K562 (cell line): Measurements from ENCODE around the gene C1QTNF7. TPM values are rescaled to one million over a fixed set of nuclear protein-coding genes. Genes with fewer than 3 reads are reported as not detected.
A peak's percentile ranks its signal among the peaks of the same experiment; 100 is the strongest.

Source experiments
- BRD9 ChIP-seq: fragments of 450-650 bp; IDR thresholded peaks from 2 replicates; pipeline ENCODE4 v1.6.1; 2018; ENCODE audit warnings: low read depth; ENCODE audit not compliant: partially characterized antibody
- CBX1 ChIP-seq: sonication (generic); IDR thresholded peaks from 2 replicates; pipeline ENCODE4 v1.6.1; 2016; ENCODE audit warnings: antibody characterized with exemption, low read depth, mild to moderate bottlenecking
- CEBPG ChIP-seq, 3 experiments: fragments of 200-800 bp in 1 of 3; sonication (Bioruptor generic) in 1 of 3; sonication (generic) in 1 of 3; formaldehyde crosslinking in 1 of 3; IDR thresholded peaks in 2 of 3; conservative IDR thresholded peaks in 1 of 3; 2 replicates each; pipeline versions ENCODE4 v1.6.1 to v1.8.0; 2016 to 2022; ENCODE audit warnings: missing compliant biosample characterization in 2 of 3, missing genetic modification characterization in 2 of 3, mild to moderate bottlenecking in 1 of 3, missing genetic modification reagents in 1 of 3
- ELF4 ChIP-seq: fragments of 450-650 bp; formaldehyde crosslinking; IDR thresholded peaks from 2 replicates; pipeline ENCODE4 v1.4.0; 2022; ENCODE audit warnings: missing genetic modification characterization
- EZH2 ChIP-seq: IDR thresholded peaks from 2 replicates; pipeline ENCODE4 v1.6.1; 2012; ENCODE audit warnings: low read depth, mild to moderate bottlenecking, inconsistent platforms, low read length, borderline replicate concordance
- HLTF ChIP-seq: fragments of 450-650 bp; IDR thresholded peaks from 2 replicates; pipeline ENCODE4 v1.6.1; 2016
- KAT2B ChIP-seq: IDR thresholded peaks from one replicate; pipeline ENCODE4 v1.6.1; 2012; ENCODE audit warnings: low read depth, mild to moderate bottlenecking, control low read depth, inconsistent platforms, low read length, moderate library complexity
- MECOM ChIP-seq: fragments of 250-450 bp; sonication (Bioruptor Pico); IDR thresholded peaks from 2 replicates; pipeline ENCODE4 v1.8.0; 2022; ENCODE audit warnings: inconsistent platforms
- NCOA4 ChIP-seq: fragments of 450-650 bp; IDR thresholded peaks from 2 replicates; pipeline ENCODE4 v1.6.1; 2018; ENCODE audit warnings: mild to moderate bottlenecking; ENCODE audit not compliant: partially characterized antibody
- ZFP36 ChIP-seq: fragments of 150-350 bp; IDR thresholded peaks from 2 replicates; pipeline ENCODE4 v1.6.1; 2018; ENCODE audit warnings: low read length, low read depth; ENCODE audit not compliant: partially characterized antibody
- ZNF695 ChIP-seq: fragments of 450-650 bp; formaldehyde crosslinking; IDR thresholded peaks from 2 replicates; pipeline ENCODE4 v1.4.0; 2020; ENCODE audit warnings: mild to moderate bottlenecking, moderate library complexity
- polyA plus RNA-seq, 8 experiments: library from polyadenylated mRNA; depleted of rRNA in 4 of 8; stranded (reverse) in 5 of 8; unstranded in 3 of 8; fragments of >200 nt; fragmentation: Nextera tagmentation in 2 of 8; fragmentation: Illumina TruSeq in 1 of 8; extraction: Ambion mirVana in 2 of 8; extraction: Trizol in 1 of 8; gene quantifications; 2 replicates each; pipeline versions ENCODE4 v1.2.1 to v1.2.3, GENCODE V29; 2011 to 2014; ENCODE audit warnings: inconsistent platforms in 1 of 8, missing spikeins in 1 of 8
- total RNA-seq, 7 experiments: library from RNA; depleted of rRNA in 6 of 7; stranded (reverse); fragments of >200 nt in 6 of 7; fragmentation: Illumina TruSeq in 2 of 7; extraction: Trizol in 2 of 7; gene quantifications; 2 replicates each; pipeline versions ENCODE4 v1.2.1 to v1.2.3, GENCODE V29; 2011 to 2021; ENCODE audit warnings: low replicate concordance in 1 of 7
- TF ChIP-seq, protein P1 (sequence below), 2 experiments: fragments of 450-650 bp; formaldehyde crosslinking in 1 of 2; IDR thresholded peaks; 2 replicates each; pipeline versions ENCODE4 v1.4.0 to v1.6.1; 2014 to 2020; ENCODE audit warnings: mild to moderate bottlenecking in 2 of 2, borderline replicate concordance in 1 of 2, low read depth in 1 of 2
- TF ChIP-seq, protein P2 (sequence below): fragments of 450-650 bp; IDR thresholded peaks from 2 replicates; pipeline ENCODE4 v1.6.1; 2016; ENCODE audit warnings: missing biosample characterization, missing genetic modification characterization
- TF ChIP-seq, protein P3 (sequence below): fragments of 200-800 bp; sonication (Bioruptor generic); IDR thresholded peaks from 2 replicates; pipeline ENCODE4 v1.6.1; 2017; ENCODE audit warnings: missing genetic modification characterization, missing compliant biosample characterization
- TF ChIP-seq, protein P4 (sequence below): IDR thresholded peaks from 2 replicates; pipeline ENCODE4 v1.6.1; 2011; ENCODE audit not compliant: insufficient read length; ENCODE audit errors: extremely low read depth

The C1QTNF7 gene
- total and polyA plus RNA-seq, 9 of the 15 experiments (the other 6 are each of a cell fraction or from before 2014, with no cell fraction given): not detected

DNA sequence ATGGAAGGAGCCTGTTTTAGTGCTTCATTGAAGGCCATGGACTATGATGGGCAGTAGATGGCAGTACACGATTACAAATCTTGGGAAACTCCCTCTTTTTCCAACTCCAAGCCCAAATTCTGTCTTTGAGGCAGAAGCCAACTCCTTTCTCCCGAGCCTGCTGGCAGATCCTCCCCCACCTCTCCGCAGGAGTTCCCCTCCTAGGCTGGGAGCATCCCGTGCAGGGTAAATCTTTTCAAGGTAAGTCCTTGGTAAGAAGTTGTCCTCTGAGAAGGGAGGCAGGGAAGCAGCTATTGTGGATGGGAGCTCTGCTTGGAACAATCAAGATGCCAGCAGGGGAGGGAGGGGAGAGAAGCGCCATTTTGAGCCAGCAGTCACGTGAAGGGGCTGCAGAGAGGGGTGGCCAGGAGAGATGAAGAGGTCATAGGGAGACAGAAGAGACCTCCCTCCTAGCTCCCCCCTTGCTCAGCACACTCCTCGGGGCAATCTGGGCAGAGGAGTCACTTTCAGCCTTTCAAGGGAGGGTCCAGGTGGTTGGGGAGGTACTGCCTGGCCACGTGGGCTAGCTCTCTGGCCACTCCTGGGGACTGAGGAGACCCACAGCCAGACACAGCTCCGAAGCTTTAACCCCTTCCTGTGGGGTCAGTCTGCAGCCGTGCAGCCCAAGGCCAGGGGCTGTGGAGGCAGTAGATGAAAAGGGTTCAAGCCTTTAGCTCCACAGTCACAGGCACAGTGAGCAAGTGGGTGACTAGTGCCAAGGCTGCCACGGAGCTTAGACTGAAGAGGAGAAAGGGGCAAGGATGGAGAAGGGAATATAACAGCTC lies 51.5 kb downstream of the C1QTNF7 start (continued):
- TF ChIP-seq, protein P1, sequence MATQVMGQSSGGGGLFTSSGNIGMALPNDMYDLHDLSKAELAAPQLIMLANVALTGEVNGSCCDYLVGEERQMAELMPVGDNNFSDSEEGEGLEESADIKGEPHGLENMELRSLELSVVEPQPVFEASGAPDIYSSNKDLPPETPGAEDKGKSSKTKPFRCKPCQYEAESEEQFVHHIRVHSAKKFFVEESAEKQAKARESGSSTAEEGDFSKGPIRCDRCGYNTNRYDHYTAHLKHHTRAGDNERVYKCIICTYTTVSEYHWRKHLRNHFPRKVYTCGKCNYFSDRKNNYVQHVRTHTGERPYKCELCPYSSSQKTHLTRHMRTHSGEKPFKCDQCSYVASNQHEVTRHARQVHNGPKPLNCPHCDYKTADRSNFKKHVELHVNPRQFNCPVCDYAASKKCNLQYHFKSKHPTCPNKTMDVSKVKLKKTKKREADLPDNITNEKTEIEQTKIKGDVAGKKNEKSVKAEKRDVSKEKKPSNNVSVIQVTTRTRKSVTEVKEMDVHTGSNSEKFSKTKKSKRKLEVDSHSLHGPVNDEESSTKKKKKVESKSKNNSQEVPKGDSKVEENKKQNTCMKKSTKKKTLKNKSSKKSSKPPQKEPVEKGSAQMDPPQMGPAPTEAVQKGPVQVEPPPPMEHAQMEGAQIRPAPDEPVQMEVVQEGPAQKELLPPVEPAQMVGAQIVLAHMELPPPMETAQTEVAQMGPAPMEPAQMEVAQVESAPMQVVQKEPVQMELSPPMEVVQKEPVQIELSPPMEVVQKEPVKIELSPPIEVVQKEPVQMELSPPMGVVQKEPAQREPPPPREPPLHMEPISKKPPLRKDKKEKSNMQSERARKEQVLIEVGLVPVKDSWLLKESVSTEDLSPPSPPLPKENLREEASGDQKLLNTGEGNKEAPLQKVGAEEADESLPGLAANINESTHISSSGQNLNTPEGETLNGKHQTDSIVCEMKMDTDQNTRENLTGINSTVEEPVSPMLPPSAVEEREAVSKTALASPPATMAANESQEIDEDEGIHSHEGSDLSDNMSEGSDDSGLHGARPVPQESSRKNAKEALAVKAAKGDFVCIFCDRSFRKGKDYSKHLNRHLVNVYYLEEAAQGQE (IDR thresholded peaks at IDR 0.05; ENCODE audit: borderline replicate concordance): peak; percentile 85
- TF ChIP-seq, protein P1 (CRISPR knock-in tag; IDR thresholded peaks at IDR 0.05; ENCODE audit: low read depth): no peak
- 0 out of 2 replicates have a peak, but pooled peaks have one; percentile 46 for TF ChIP-seq ELF4 (CRISPR knock-in tag)
- TF ChIP-seq CBX1: no peak
- no peak for TF ChIP-seq ZFP36
- no peak for TF ChIP-seq NCOA4
- TF ChIP-seq, protein P2, sequence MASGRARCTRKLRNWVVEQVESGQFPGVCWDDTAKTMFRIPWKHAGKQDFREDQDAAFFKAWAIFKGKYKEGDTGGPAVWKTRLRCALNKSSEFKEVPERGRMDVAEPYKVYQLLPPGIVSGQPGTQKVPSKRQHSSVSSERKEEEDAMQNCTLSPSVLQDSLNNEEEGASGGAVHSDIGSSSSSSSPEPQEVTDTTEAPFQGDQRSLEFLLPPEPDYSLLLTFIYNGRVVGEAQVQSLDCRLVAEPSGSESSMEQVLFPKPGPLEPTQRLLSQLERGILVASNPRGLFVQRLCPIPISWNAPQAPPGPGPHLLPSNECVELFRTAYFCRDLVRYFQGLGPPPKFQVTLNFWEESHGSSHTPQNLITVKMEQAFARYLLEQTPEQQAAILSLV (tag): no peak
- no peak for TF ChIP-seq CEBPG (CRISPR knock-in tag; IDR thresholded peaks at IDR 0.05)
- TF ChIP-seq CEBPG (tag; conservative IDR thresholded peaks at IDR 0.05 in 1 of 2, IDR thresholded peaks at IDR 0.05 in 1 of 2): no peak
- TF ChIP-seq KAT2B: no peak
- TF ChIP-seq ZNF695 (CRISPR knock-in tag): no peak
- no peak for TF ChIP-seq EZH2
- TF ChIP-seq, protein P3, sequence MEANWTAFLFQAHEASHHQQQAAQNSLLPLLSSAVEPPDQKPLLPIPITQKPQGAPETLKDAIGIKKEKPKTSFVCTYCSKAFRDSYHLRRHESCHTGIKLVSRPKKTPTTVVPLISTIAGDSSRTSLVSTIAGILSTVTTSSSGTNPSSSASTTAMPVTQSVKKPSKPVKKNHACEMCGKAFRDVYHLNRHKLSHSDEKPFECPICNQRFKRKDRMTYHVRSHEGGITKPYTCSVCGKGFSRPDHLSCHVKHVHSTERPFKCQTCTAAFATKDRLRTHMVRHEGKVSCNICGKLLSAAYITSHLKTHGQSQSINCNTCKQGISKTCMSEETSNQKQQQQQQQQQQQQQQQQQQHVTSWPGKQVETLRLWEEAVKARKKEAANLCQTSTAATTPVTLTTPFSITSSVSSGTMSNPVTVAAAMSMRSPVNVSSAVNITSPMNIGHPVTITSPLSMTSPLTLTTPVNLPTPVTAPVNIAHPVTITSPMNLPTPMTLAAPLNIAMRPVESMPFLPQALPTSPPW (CRISPR knock-in tag): peak; percentile 51
- TF ChIP-seq, protein P4, sequence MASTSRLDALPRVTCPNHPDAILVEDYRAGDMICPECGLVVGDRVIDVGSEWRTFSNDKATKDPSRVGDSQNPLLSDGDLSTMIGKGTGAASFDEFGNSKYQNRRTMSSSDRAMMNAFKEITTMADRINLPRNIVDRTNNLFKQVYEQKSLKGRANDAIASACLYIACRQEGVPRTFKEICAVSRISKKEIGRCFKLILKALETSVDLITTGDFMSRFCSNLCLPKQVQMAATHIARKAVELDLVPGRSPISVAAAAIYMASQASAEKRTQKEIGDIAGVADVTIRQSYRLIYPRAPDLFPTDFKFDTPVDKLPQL: no peak
- no peak for TF ChIP-seq HLTF
- peak; percentile 43 for TF ChIP-seq BRD9
- no peak for TF ChIP-seq MECOM (CRISPR knock-in tag)
